SK-N-SH (cell line): Measurements from ENCODE around the gene SFXN4. TPM values are rescaled to one million over a fixed set of nuclear protein-coding genes. Genes with fewer than 3 reads are reported as not detected.
A peak's percentile ranks its signal among the peaks of the same experiment; 100 is the strongest.

Experiments
- CTCF ChIA-PET: fragments of 300-600, 350-600 bp; formaldehyde crosslinking; extraction: SDS; loops from one replicate; lab custom pipeline; 2021; lab: Yijun Ruan, JAX
- POLR2A ChIA-PET: fragments of 350-600 bp; sonication (Branson Sonifier 250); formaldehyde crosslinking; extraction: SDS; loops from one replicate; lab custom pipeline; 2020; ENCODE audit warnings: antibody characterized with exemption, inconsistent platforms; lab: Yijun Ruan, JAX
- DNase-seq: peaks from one replicate; pipeline ENCODE4 v3.0.0; 2012
- H2AFZ ChIP-seq: fragments of 200-600 bp; sonication (generic); 2 replicates; pipeline ENCODE4 v1.8.1; 2016; ENCODE audit warnings: antibody characterized with exemption, mild to moderate bottlenecking, low read depth
- H3F3A ChIP-seq: fragments of 200-600 bp; sonication (generic); replicated peaks from 2 replicates; pipeline ENCODE3; 2016; ENCODE audit warnings: antibody characterized with exemption, mild to moderate bottlenecking; ENCODE audit not compliant: insufficient read depth
- H3K27ac ChIP-seq, 2 experiments: fragments of 200-500 bp in 1 of 2; fragments of 200-600 bp in 1 of 2; sonication (Bioruptor generic) in 1 of 2; sonication (generic), shearing (Covaris generic) in 1 of 2; 2 replicates each; pipeline versions ENCODE4 v1.5.1 to v1.6.1; 2014 to 2016; ENCODE audit warnings: low read depth in 2 of 2, inconsistent platforms in 1 of 2, low read length in 1 of 2, mild to moderate bottlenecking in 1 of 2, mixed read lengths in 1 of 2
- H3K27me3 ChIP-seq: fragments of 200-600 bp; sonication (generic), shearing (Covaris generic); 2 replicates; pipeline ENCODE4 v1.6.1; 2016; ENCODE audit warnings: mixed run types; ENCODE audit not compliant: insufficient read depth
- H3K36me3 ChIP-seq, 2 experiments: fragments of 200-500 bp in 1 of 2; fragments of 200-600 bp in 1 of 2; sonication (Bioruptor generic) in 1 of 2; sonication (generic) in 1 of 2; replicated peaks in 1 of 2; 2 replicates each; pipeline versions ENCODE3 to v1.5.1; 2014 to 2016; ENCODE audit warnings: low read length in 1 of 2, mild to moderate bottlenecking in 1 of 2; ENCODE audit not compliant: insufficient read depth in 2 of 2, control insufficient read depth in 1 of 2
- H3K4me1 ChIP-seq, 2 experiments: fragments of 200-500 bp in 1 of 2; fragments of 200-600 bp in 1 of 2; sonication (Bioruptor generic) in 1 of 2; sonication (generic), shearing (Covaris generic) in 1 of 2; 2 replicates each; pipeline versions ENCODE4 v1.5.1 to v1.6.1; 2014 to 2016; ENCODE audit warnings: low read depth in 1 of 2, low read length in 1 of 2, mixed run types in 1 of 2; ENCODE audit not compliant: insufficient read depth in 2 of 2, control insufficient read depth in 1 of 2
- H3K4me2 ChIP-seq: fragments of 200-600 bp; sonication (generic), shearing (Covaris generic); 2 replicates; pipeline ENCODE4 v1.6.1; 2017; ENCODE audit warnings: mixed run types
- H3K4me3 ChIP-seq, 2 experiments: fragments of 200-500 bp in 1 of 2; fragments of 200-600 bp in 1 of 2; sonication (Bioruptor generic) in 1 of 2; sonication (generic), shearing (Covaris generic) in 1 of 2; 2 replicates each; pipeline versions ENCODE4 v1.5.1 to v1.8.1; 2014 to 2016; ENCODE audit warnings: low read depth in 2 of 2, inconsistent platforms in 1 of 2, low read length in 1 of 2, mild to moderate bottlenecking in 1 of 2, mixed read lengths in 1 of 2, moderate library complexity in 1 of 2
- H3K79me2 ChIP-seq: fragments of 200-600 bp; sonication (generic); 2 replicates; pipeline ENCODE4 v1.8.1; 2017; ENCODE audit warnings: mild to moderate bottlenecking; ENCODE audit not compliant: insufficient read depth
- H3K9ac ChIP-seq: fragments of 200-600 bp; sonication (generic); 2 replicates; pipeline ENCODE4 v1.6.1; 2017; ENCODE audit warnings: mixed run types
- H3K9me2 ChIP-seq: fragments of 200-600 bp; sonication (generic); 2 replicates; pipeline ENCODE4 v1.6.1; 2017; ENCODE audit warnings: mixed run types
- H3K9me3 ChIP-seq: fragments of 200-600 bp; sonication (generic); 2 replicates; pipeline ENCODE4 v1.6.1; 2017; ENCODE audit warnings: mixed run types, mild to moderate bottlenecking, moderate library complexity
- H4K20me1 ChIP-seq: fragments of 200-600 bp; sonication (generic); 2 replicates; pipeline ENCODE4 v1.6.1; 2017; ENCODE audit warnings: mild to moderate bottlenecking, mixed run types; ENCODE audit not compliant: insufficient read depth
- EZH2phosphoT487 ChIP-seq: fragments of 200-600 bp; sonication (generic); IDR thresholded peaks from 2 replicates; pipeline ENCODE4 v1.6.1; 2017; ENCODE audit warnings: low read depth, mixed run types, mild to moderate bottlenecking, antibody characterized with exemption, moderate library complexity, borderline replicate concordance
- GABPA ChIP-seq: IDR thresholded peaks from 2 replicates; pipeline ENCODE4 v1.4.0; 2012; ENCODE audit warnings: low read depth, mild to moderate bottlenecking
- GATA2 ChIP-seq: sonication (generic); formaldehyde crosslinking; IDR thresholded peaks from 2 replicates; pipeline ENCODE4 v1.5.0; 2020; ENCODE audit warnings: mild to moderate bottlenecking, missing genetic modification reagents
- JUND ChIP-seq: IDR thresholded peaks from 2 replicates; pipeline ENCODE4 v1.4.0; 2012
- MAX ChIP-seq: IDR thresholded peaks from 2 replicates; pipeline ENCODE4 v1.4.0; 2012; ENCODE audit warnings: low read depth
- MEF2A ChIP-seq: IDR thresholded peaks from 2 replicates; pipeline ENCODE4 v1.4.0; 2012; ENCODE audit warnings: low read depth, borderline replicate concordance
- MXI1 ChIP-seq: IDR thresholded peaks from 2 replicates; pipeline ENCODE4 v1.6.1; 2012; ENCODE audit warnings: mild to moderate bottlenecking, low read depth, low read length, improper control_type of control experiment
- NRF1 ChIP-seq: IDR thresholded peaks from 2 replicates; pipeline ENCODE4 v1.6.1; 2012; ENCODE audit warnings: low read depth, mild to moderate bottlenecking, low read length
- PBX3 ChIP-seq: IDR thresholded peaks from 2 replicates; pipeline ENCODE4; 2012
- POLR2AphosphoS5 ChIP-seq: IDR thresholded peaks from 2 replicates; pipeline ENCODE4 v1.6.1; 2012; ENCODE audit warnings: low read depth, low read length
- SMC3 ChIP-seq: IDR thresholded peaks from 2 replicates; pipeline ENCODE4 v1.6.1; 2012; ENCODE audit warnings: low read depth, low read length, improper control_type of control experiment
- TAF1 ChIP-seq: IDR thresholded peaks from 2 replicates; pipeline ENCODE4 v1.6.1; 2012; ENCODE audit warnings: low read depth, mild to moderate bottlenecking, low read length, moderate library complexity, borderline replicate concordance
- USF1 ChIP-seq: IDR thresholded peaks from 2 replicates; pipeline ENCODE4 v1.4.0; 2012; ENCODE audit warnings: low read depth, borderline replicate concordance
- YY1 ChIP-seq: IDR thresholded peaks from 2 replicates; pipeline ENCODE4 v1.4.0; 2012; ENCODE audit warnings: low read depth, mild to moderate bottlenecking
- ZBTB33 ChIP-seq: IDR thresholded peaks from 2 replicates; pipeline ENCODE4 v1.4.0; 2012; ENCODE audit warnings: low read depth, borderline replicate concordance
- WGBS: methylation state at CpG from one replicate; pipeline ENCODE4 v1.1.6; 2017; ENCODE audit warnings: low lambda C conversion rate; 5-methylcytosine and 5-hydroxymethylcytosine counted together
- polyA plus RNA-seq, 3 experiments: library from polyadenylated mRNA; depleted of rRNA; stranded (reverse); fragments of >200 nt; gene quantifications; 2 replicates each; pipeline ENCODE4 v1.2.3, GENCODE V29; 2012
- TF ChIP-seq, protein P1 (sequence below): fragments of 200-600 bp; sonication (generic); IDR thresholded peaks from 2 replicates; pipeline ENCODE4 v1.6.1; 2017; ENCODE audit warnings: antibody characterized with exemption, mild to moderate bottlenecking, moderate library complexity

SFXN4 gene
- polyA plus RNA-seq, 1 of the 3 experiments (the other 2 are of a cell fraction) = 24.2 TPM

DNA sequence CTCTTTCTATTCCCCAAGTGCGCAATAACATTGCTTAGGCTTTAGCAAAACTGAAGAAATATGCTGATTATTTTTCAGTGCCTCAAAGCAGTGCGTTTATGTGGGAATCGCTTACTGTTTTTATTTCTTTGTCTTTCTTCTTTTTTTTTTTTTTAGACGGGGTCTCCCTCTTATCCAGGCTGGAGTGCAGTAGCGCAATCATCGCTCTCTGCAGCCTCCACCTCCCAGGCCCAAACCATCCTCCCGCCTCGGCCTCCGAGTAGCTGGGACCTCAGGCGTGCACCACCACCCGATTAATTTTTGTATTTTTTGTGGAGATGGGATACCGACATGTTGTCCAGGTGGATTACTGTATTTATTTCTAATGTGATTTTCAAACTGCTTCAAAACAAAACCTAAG is 60.4 kb downstream of the SFXN4 start (continued):
- TF ChIP-seq ZBTB33 (no peak), GABPA (no peak)

- Histone ChIP-seq H3K9me2 (no peaks in the 10 kb centered on the region), H4K20me1 (peaks cover 9% of the 10 kb centered on the region; the same call in 1 of the 2 replicates), H3K4me1 (peaks cover 3 to 8% of the 10 kb centered on the region in 2 experiments; a peak in 2 of 4 replicates), H3K27ac (peak overlapping the region; percentile 18 to 22; a peak in 1 of 4 replicates), H2AFZ (peak overlapping the region; percentile 70; the same call in 1 of the 2 replicates), H3K79me2 (peaks cover 32% of the 10 kb centered on the region), H3K36me3 (peaks cover 3 to 25% of the 10 kb centered on the region in 2 experiments), H3K27me3 (no peaks in the 10 kb centered on the region), H3K4me3 (peak overlapping the region; percentile 61 to 97), H3K4me2 (peak overlapping the region; percentile 100), H3K9ac (peak overlapping the region; percentile 77; the same call in 1 of the 2 replicates), H3F3A (peaks cover 5% of the 10 kb centered on the region), H3K9me3 (no peaks in the 10 kb centered on the region)
- no peak for DNase-seq
- CTCF ChIA-PET = no interaction called here
- 5% methylated on average over 11 of the region's 22 CpGs for WGBS
- POLR2A ChIA-PET = interaction anchor here (0.8 kb wide), 3 partner anchors 28 to 76 kb away, joined by 3 to 4 read pairs (median 3); no protein-coding TSS in a partner anchor
- TF ChIP-seq EZH2phosphoT487 (no peak), USF1 (peak; percentile 76)
These were observed 60.9 kb downstream of the SFXN4 start for GRCh38 chr10:119104654-119105015.

GRCh38 chr10:119103903-119104653 is 61.4 kb downstream of the SFXN4 start, which contains the start of gene DENND10:
Gene DENND10 (plus strand): TSS chr10:119104113. CDS start chr10:119104143, 30 bp downstream.
- DNase-seq = peak; percentile 100
- Histone ChIP-seq H3K36me3 (peaks cover under 1 to 21% of the 10 kb centered on the region in 2 experiments), H2AFZ (peak within 1 kb of the TSS; percentile 84; the same call in 1 of the 2 replicates), H3K27ac (peak within 1 kb of the TSS; percentile 22 to 62; a peak in 3 of 4 replicates), H3K27me3 (no peaks in the 10 kb centered on the region), H3K9me3 (no peaks in the 10 kb centered on the region), H3K4me1 (peaks cover 3 to 8% of the 10 kb centered on the region in 2 experiments; a peak in 2 of 4 replicates), H3K9me2 (no peaks in the 10 kb centered on the region), H3K4me2 (peak within 1 kb of the TSS; percentile 100), H3F3A (peaks cover 5% of the 10 kb centered on the region), H4K20me1 (peaks cover 9% of the 10 kb centered on the region; the same call in 1 of the 2 replicates), H3K4me3 (peak within 1 kb of the TSS; percentile 61 to 97), H3K79me2 (peaks cover 32% of the 10 kb centered on the region), H3K9ac (peak within 1 kb of the TSS; percentile 77; the same call in 1 of the 2 replicates)
- ChIA-PET POLR2A (interaction anchor here (0.7 to 1.3 kb wide), 5 partner anchors 24 to 137 kb away, joined by 3 to 4 read pairs (median 3); partner anchors contain the start of gene EIF3A), CTCF (interaction anchor here (0.9 kb wide), 1 partner anchor 369 kb away, joined by 4 read pairs; no protein-coding TSS in a partner anchor)
- TF ChIP-seq EZH2phosphoT487 = no peak
- TF ChIP-seq, protein P1, sequence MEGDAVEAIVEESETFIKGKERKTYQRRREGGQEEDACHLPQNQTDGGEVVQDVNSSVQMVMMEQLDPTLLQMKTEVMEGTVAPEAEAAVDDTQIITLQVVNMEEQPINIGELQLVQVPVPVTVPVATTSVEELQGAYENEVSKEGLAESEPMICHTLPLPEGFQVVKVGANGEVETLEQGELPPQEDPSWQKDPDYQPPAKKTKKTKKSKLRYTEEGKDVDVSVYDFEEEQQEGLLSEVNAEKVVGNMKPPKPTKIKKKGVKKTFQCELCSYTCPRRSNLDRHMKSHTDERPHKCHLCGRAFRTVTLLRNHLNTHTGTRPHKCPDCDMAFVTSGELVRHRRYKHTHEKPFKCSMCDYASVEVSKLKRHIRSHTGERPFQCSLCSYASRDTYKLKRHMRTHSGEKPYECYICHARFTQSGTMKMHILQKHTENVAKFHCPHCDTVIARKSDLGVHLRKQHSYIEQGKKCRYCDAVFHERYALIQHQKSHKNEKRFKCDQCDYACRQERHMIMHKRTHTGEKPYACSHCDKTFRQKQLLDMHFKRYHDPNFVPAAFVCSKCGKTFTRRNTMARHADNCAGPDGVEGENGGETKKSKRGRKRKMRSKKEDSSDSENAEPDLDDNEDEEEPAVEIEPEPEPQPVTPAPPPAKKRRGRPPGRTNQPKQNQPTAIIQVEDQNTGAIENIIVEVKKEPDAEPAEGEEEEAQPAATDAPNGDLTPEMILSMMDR = no peak
- TF ChIP-seq MXI1 = peak; percentile 46; the same call in 1 of the 2 replicates
- 0 out of 2 replicates have a peak, but pooled peaks have one; percentile 9 for TF ChIP-seq MAX
- no peak for TF ChIP-seq MEF2A
- no peak for TF ChIP-seq PBX3
- no peak for TF ChIP-seq GATA2 (CRISPR knock-in tag)
- peak; percentile 80 for TF ChIP-seq YY1
- TF ChIP-seq TAF1 = peak; percentile 80; the same call in 1 of the 2 replicates
- TF ChIP-seq SMC3 = no peak
- peak; percentile 94 for TF ChIP-seq POLR2AphosphoS5
- TF ChIP-seq JUND = no peak
- TF ChIP-seq NRF1 = 0 out of 2 replicates have a peak, but pooled peaks have one; percentile 9
- WGBS = 3% methylated on average over 26 of the region's 91 CpGs
